ENCODE results near the gene ZNF777. TPM values are rescaled to one million over a fixed set of nuclear protein-coding genes. Genes with fewer than 3 reads are reported as not detected.

ZNF777 gene
- total RNA-seq (1 to 10 TPM; 7.8 to 9.4 TPM), polyA plus RNA-seq (1 to 10 TPM; 4.0 to 6.9 TPM)
- long read RNA-seq, donor 1: 0 reads
- long read RNA-seq, donor 2, partial matches to known transcripts: 2 of 8 reads
- long read RNA-seq, donor 2, other reads (novel, unspliced or antisense): 6 of 8 reads

GRCh38 chr7:149460493-149461277 lies at the start of gene ZNF777:
Gene ZNF777 (minus strand): TSS chr7:149461062. CDS start chr7:149456022, 5,040 bp downstream.
- Histone ChIP-seq H3K27ac (ENCODE audit: low read depth in 1 of 2, low read length in 2 of 2) (peak within 1 kb of the TSS in 1 of 2 donors; percentile 33), H3K9me3 (ENCODE audit: control insufficient read depth, low read length) (no peaks in the 10 kb centered on the region), H3K27me3 (ENCODE audit: control insufficient read depth in 1 of 2, insufficient read depth in 2 of 2, low read length in 1 of 2) (no peaks in the 10 kb centered on the region), H3K4me3 (ENCODE audit: low read length in 2 of 2) (peak within 1 kb of the TSS; percentile 90 to 100), H3K4me1 (ENCODE audit: control insufficient read depth in 1 of 2, insufficient read depth in 2 of 2, low read length in 2 of 2) (no peaks in the 10 kb centered on the region), H3K36me3 (ENCODE audit: control insufficient read depth in 1 of 2, insufficient read depth in 2 of 2, low read length in 1 of 2) (no peaks in the 10 kb centered on the region)
- WGBS, 2 donors: 0% methylated on average over 63 to 64 of the region's 64 CpGs
- intact Hi-C loops (cut with DNase I): loop anchor here in 1 of 2 donors (5.0 kb wide), 1 partner anchor 37 kb away; the partner anchor contains the start of gene ZNF746
- ATAC-seq (ENCODE audit: low FRiP score): peak; percentile 93
- DNase-seq: peak; percentile 89 to 93

- Histone ChIP-seq H3K4me3 (ENCODE audit: low read length in 2 of 2) (no peak overlapping the region), H3K9me3 (ENCODE audit: control insufficient read depth, low read length) (peaks cover 11% of the 10 kb centered on the region)
- intact Hi-C loops (cut with DNase I): no loop called here
Observed at GRCh38 chr7:149510248-149510647, 49.4 kb upstream of the ZNF777 start.

DNA sequence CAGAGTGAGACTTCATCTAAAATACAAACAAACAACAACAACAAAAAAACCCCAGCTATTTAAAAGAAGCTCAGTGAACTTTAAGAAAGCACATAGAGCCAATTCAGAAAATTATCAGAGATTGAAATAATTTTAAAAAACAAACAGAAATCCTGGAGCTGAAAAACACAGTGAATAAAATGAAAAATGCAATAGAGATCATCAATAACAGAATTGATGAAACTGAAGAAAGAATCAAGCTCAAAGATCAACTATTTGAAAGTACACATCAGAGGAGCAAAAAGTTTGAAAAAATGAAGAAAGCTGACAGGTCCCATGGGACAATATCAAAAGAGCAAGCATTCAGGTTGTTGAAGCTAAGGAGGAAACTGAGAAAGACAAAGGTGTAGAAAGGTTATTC lies 48.9 kb upstream of the ZNF777 start:
- no peaks in the 10 kb centered on the region for H3K4me1 ChIP-seq (ENCODE audit: control insufficient read depth in 1 of 2, insufficient read depth in 2 of 2, low read length in 2 of 2)
- no peaks in the 10 kb centered on the region for H3K36me3 ChIP-seq (ENCODE audit: control insufficient read depth in 1 of 2, insufficient read depth in 2 of 2, low read length in 1 of 2)
- no peak overlapping the region for H3K27ac ChIP-seq (ENCODE audit: low read depth in 1 of 2, low read length in 2 of 2)
- H3K27me3 ChIP-seq (ENCODE audit: control insufficient read depth in 1 of 2, insufficient read depth in 2 of 2, low read length in 1 of 2): no peaks in the 10 kb centered on the region
- H3K9me3 ChIP-seq (ENCODE audit: control insufficient read depth, low read length): peaks cover 11% of the 10 kb centered on the region
- ATAC-seq (ENCODE audit: low FRiP score): no peak
- intact Hi-C loops (cut with DNase I): no loop called here
- DNase-seq: no peak
- no peak overlapping the region for H3K4me3 ChIP-seq (ENCODE audit: low read length in 2 of 2)

More at GRCh38 chr7:149510248-149510647, 49.4 kb upstream of the ZNF777 start:
- DNase-seq: no peak
- no peaks in the 10 kb centered on the region for H3K27me3 ChIP-seq (ENCODE audit: control insufficient read depth in 1 of 2, insufficient read depth in 2 of 2, low read length in 1 of 2)
- no peak for ATAC-seq (ENCODE audit: low FRiP score)
- no peaks in the 10 kb centered on the region for H3K36me3 ChIP-seq (ENCODE audit: control insufficient read depth in 1 of 2, insufficient read depth in 2 of 2, low read length in 1 of 2)
- no peak overlapping the region for H3K27ac ChIP-seq (ENCODE audit: low read depth in 1 of 2, low read length in 2 of 2)
- no peaks in the 10 kb centered on the region for H3K4me1 ChIP-seq (ENCODE audit: control insufficient read depth in 1 of 2, insufficient read depth in 2 of 2, low read length in 2 of 2)

DNA sequence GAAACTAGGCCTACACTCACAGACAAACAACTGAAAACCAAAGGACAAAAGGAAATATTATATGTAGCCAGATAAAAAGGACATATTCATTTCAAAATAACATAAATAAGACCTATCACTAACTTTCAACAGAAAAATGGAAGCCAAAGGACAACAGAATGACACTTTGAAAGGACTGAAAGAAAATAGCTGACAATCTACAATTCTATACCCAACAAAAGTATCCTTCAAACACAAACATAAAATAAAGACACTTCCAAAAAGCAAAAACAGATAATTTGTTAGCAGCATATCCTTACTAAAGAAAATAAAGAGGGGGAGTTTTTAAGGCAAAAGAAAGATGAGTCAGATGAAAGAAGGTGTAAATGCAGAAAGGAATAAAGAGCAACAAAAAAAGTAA lies 44.7 kb upstream of the ZNF777 start:
- H3K4me1 ChIP-seq (ENCODE audit: control insufficient read depth in 1 of 2, insufficient read depth in 2 of 2, low read length in 2 of 2): no peaks in the 10 kb centered on the region

GRCh38 chr7:149501651-149502050 lies 40.8 kb upstream of the ZNF777 start:
- no peak for ATAC-seq (ENCODE audit: low FRiP score)
- 63 to 73% methylated on average over 13 of the region's 13 CpGs for whole genome bisulfite sequencing, 2 donors
- no peak overlapping the region for H3K4me3 ChIP-seq (ENCODE audit: low read length in 2 of 2)
- no peaks in the 10 kb centered on the region for H3K36me3 ChIP-seq (ENCODE audit: control insufficient read depth in 1 of 2, insufficient read depth in 2 of 2, low read length in 1 of 2)
- intact Hi-C loops (cut with DNase I): no loop called here
- no peak overlapping the region for H3K27ac ChIP-seq (ENCODE audit: low read depth in 1 of 2, low read length in 2 of 2)
- H3K27me3 ChIP-seq (ENCODE audit: control insufficient read depth in 1 of 2, insufficient read depth in 2 of 2, low read length in 1 of 2): no peaks in the 10 kb centered on the region
- H3K9me3 ChIP-seq (ENCODE audit: control insufficient read depth, low read length): peaks cover 3% of the 10 kb centered on the region
- no peak for DNase-seq
- no peaks in the 10 kb centered on the region for H3K4me1 ChIP-seq (ENCODE audit: control insufficient read depth in 1 of 2, insufficient read depth in 2 of 2, low read length in 2 of 2)

More for the DNA sequence above, 44.7 kb upstream of the ZNF777 start:
- Histone ChIP-seq H3K4me3 (ENCODE audit: low read length in 2 of 2) (no peak overlapping the region), H3K27ac (ENCODE audit: low read depth in 1 of 2, low read length in 2 of 2) (no peak overlapping the region), H3K36me3 (ENCODE audit: control insufficient read depth in 1 of 2, insufficient read depth in 2 of 2, low read length in 1 of 2) (no peaks in the 10 kb centered on the region), H3K9me3 (ENCODE audit: control insufficient read depth, low read length) (peaks cover 11% of the 10 kb centered on the region), H3K27me3 (ENCODE audit: control insufficient read depth in 1 of 2, insufficient read depth in 2 of 2, low read length in 1 of 2) (no peaks in the 10 kb centered on the region)
- DNase-seq: no peak
- intact Hi-C loops (cut with DNase I): no loop called here
- no peak for ATAC-seq (ENCODE audit: low FRiP score)

DNA sequence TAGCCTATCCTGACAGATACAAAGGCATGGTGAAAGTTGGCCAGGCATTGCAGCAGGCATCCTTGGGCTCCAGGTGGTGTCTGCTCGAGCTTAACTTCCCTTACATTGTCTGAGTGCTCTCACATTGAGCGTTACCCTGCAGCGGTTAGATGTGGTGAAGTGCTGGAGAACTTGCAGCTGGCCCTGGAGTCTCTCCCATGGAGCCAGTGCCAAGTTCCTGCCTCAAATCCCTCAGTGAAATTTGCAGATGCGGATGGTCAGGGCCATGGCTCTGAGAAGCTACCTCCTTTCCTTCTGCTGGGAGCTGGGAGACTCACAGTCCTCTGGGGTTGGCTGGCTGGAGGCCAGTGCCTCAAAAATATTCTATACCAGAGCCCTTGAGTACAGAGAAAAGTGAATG lies 40.0 kb upstream of the ZNF777 start:
- ATAC-seq (ENCODE audit: low FRiP score) (no peak), DNase-seq (no peak)
- no peaks in the 10 kb centered on the region for H3K27me3 ChIP-seq (ENCODE audit: control insufficient read depth in 1 of 2, insufficient read depth in 2 of 2, low read length in 1 of 2)
- H3K4me3 ChIP-seq (ENCODE audit: low read length in 2 of 2): no peak overlapping the region
- 29 to 52% methylated on average over 4 of the region's 4 CpGs for WGBS, 2 donors
- no peak overlapping the region for H3K27ac ChIP-seq (ENCODE audit: low read depth in 1 of 2, low read length in 2 of 2)
- H3K4me1 ChIP-seq (ENCODE audit: control insufficient read depth in 1 of 2, insufficient read depth in 2 of 2, low read length in 2 of 2): no peaks in the 10 kb centered on the region
- intact Hi-C loops (cut with DNase I): no loop called here
- H3K9me3 ChIP-seq (ENCODE audit: control insufficient read depth, low read length): no peaks in the 10 kb centered on the region
- H3K36me3 ChIP-seq (ENCODE audit: control insufficient read depth in 1 of 2, insufficient read depth in 2 of 2, low read length in 1 of 2): no peaks in the 10 kb centered on the region

- intact Hi-C loops (cut with DNase I): no loop called here
- Histone ChIP-seq H3K27me3 (ENCODE audit: control insufficient read depth in 1 of 2, insufficient read depth in 2 of 2, low read length in 1 of 2) (no peaks in the 10 kb centered on the region), H3K4me1 (ENCODE audit: control insufficient read depth in 1 of 2, insufficient read depth in 2 of 2, low read length in 2 of 2) (no peaks in the 10 kb centered on the region), H3K4me3 (ENCODE audit: low read length in 2 of 2) (no peak overlapping the region), H3K27ac (ENCODE audit: low read depth in 1 of 2, low read length in 2 of 2) (no peak overlapping the region), H3K9me3 (ENCODE audit: control insufficient read depth, low read length) (no peaks in the 10 kb centered on the region), H3K36me3 (ENCODE audit: control insufficient read depth in 1 of 2, insufficient read depth in 2 of 2, low read length in 1 of 2) (no peaks in the 10 kb centered on the region)
- DNase-seq (no peak), ATAC-seq (ENCODE audit: low FRiP score) (no peak)
Observed at GRCh38 chr7:149500201-149500600, 39.3 kb upstream of the ZNF777 start.

- H3K4me1 ChIP-seq (ENCODE audit: control insufficient read depth in 1 of 2, insufficient read depth in 2 of 2, low read length in 2 of 2): no peaks in the 10 kb centered on the region
- no peaks in the 10 kb centered on the region for H3K36me3 ChIP-seq (ENCODE audit: control insufficient read depth in 1 of 2, insufficient read depth in 2 of 2, low read length in 1 of 2)
- intact Hi-C loops (cut with DNase I): loop anchor here (5.0 to 10.0 kb wide), 3 partner anchors 37 to 214 kb away; partner anchors contain the start of gene ZNF777 (in 1 of the 2)
- DNase-seq (no peak), ATAC-seq (ENCODE audit: low FRiP score) (no peak)
- H3K9me3 ChIP-seq (ENCODE audit: control insufficient read depth, low read length): no peaks in the 10 kb centered on the region
- 88 to 94% methylated on average over 6 of the region's 6 CpGs for WGBS, 2 donors
- H3K27ac ChIP-seq (ENCODE audit: low read depth in 1 of 2, low read length in 2 of 2): no peak overlapping the region
- no peaks in the 10 kb centered on the region for H3K27me3 ChIP-seq (ENCODE audit: control insufficient read depth in 1 of 2, insufficient read depth in 2 of 2, low read length in 1 of 2)
- no peak overlapping the region for H3K4me3 ChIP-seq (ENCODE audit: low read length in 2 of 2)
Observed at GRCh38 chr7:149498811-149499210, 37.9 kb upstream of the ZNF777 start.

Measured in aorta (tissue), 5 donors.